GM12878 (cell line): ENCODE measurements around the gene NT5C1A. TPM values are rescaled to one million over a fixed set of nuclear protein-coding genes. Genes with fewer than 3 reads are reported as not detected.

Experiments used
- ATAC-seq: fragments of 200-7000 bp; cut with Tn5 transposase; 3 replicates; pipeline ENCODE4 v1.9.1; 2020; ENCODE audit warnings: mild to moderate bottlenecking, moderate library complexity
- BruUV-seq: library from RNA; stranded (reverse); fragments of 400-500 nt; replicated peaks from 2 replicates; lab custom pipeline; 2021; lab: Mats Ljungman, UMichigan
- CTCF ChIA-PET: fragments of 300-600 bp; sonication (Branson Sonifier 250); formaldehyde crosslinking; extraction: SDS; loops from one replicate; lab custom pipeline; 2021; ENCODE audit warnings: inconsistent platforms; lab: Yijun Ruan, JAX
- POLR2A ChIA-PET: fragments of 350-600 bp; formaldehyde crosslinking; extraction: SDS; loops from one replicate; lab custom pipeline; 2021; ENCODE audit warnings: inconsistent platforms; lab: Charles Lee
- RAD21 ChIA-PET: fragments of 300-600 bp; sonication (Branson Sonifier 250); formaldehyde crosslinking; loops from one replicate; lab custom pipeline; 2023; ENCODE audit warnings: antibody characterized with exemption; ENCODE audit not compliant: unreplicated experiment; lab: Charles Lee
- SMC1A ChIA-PET: fragments of 300-600 bp; sonication (Branson Sonifier 250); formaldehyde crosslinking; loops from one replicate; lab custom pipeline; 2023; ENCODE audit not compliant: unreplicated experiment, uncharacterized antibody; lab: Charles Lee
- DNase-seq: peaks from one replicate; pipeline ENCODE4 v3.0.0-alpha.2; 2011; ENCODE audit warnings: low read depth, low spot score
- FAIRE-seq: peaks from 3 replicates; lab custom pipeline; 2011; peaks lifted over from hg19 to GRCh38; lab: Jason Lieb, UNC
- H2AFZ ChIP-seq: 2 replicates; pipeline ENCODE4 v1.6.0; 2011; ENCODE audit warnings: low read depth, low read length, control low read depth; ENCODE audit not compliant: control insufficient read depth
- H3K27ac ChIP-seq: 2 replicates; pipeline ENCODE4 v1.5.1; 2011; ENCODE audit warnings: control low read depth; ENCODE audit not compliant: control insufficient read depth, insufficient read depth
- H3K27me3 ChIP-seq, 2 experiments: replicated peaks in 1 of 2; 2 replicates each; pipeline versions ENCODE4 v1.6.0 to v1.6.1; 2011; ENCODE audit warnings: low read length in 1 of 2; ENCODE audit not compliant: control insufficient read depth in 2 of 2, insufficient read depth in 2 of 2
- H3K36me3 ChIP-seq, 2 experiments: 2 replicates each; pipeline ENCODE4 v1.5.1; 2011; ENCODE audit warnings: low read length in 1 of 2; ENCODE audit not compliant: control insufficient read depth in 2 of 2, insufficient read depth in 2 of 2
- H3K4me1 ChIP-seq: 2 replicates; pipeline ENCODE4 v1.6.1; 2011; ENCODE audit warnings: mild to moderate bottlenecking, low read length, moderate library complexity, mixed read lengths; ENCODE audit not compliant: control insufficient read depth, insufficient read depth
- H3K4me2 ChIP-seq: 2 replicates; pipeline ENCODE4 v1.6.0; 2011; ENCODE audit warnings: control low read depth; ENCODE audit not compliant: control insufficient read depth, insufficient read depth
- H3K4me3 ChIP-seq: fragments of 200-600 bp; sonication (generic); 2 replicates; pipeline ENCODE4 v1.5.1; 2016
- H3K79me2 ChIP-seq: 2 replicates; pipeline ENCODE4 v1.6.0; 2011; ENCODE audit warnings: low read length; ENCODE audit not compliant: control insufficient read depth, insufficient read depth
- H3K9ac ChIP-seq: 2 replicates; pipeline ENCODE4 v1.8.0; 2011; ENCODE audit warnings: low read length, control low read depth, mixed read lengths; ENCODE audit not compliant: control insufficient read depth, insufficient read depth
- H3K9me3 ChIP-seq: replicated peaks from 3 replicates; pipeline ENCODE4 v1.5.1; 2011; ENCODE audit warnings: mild to moderate bottlenecking, low read length; ENCODE audit not compliant: control insufficient read depth, insufficient read depth
- H4K20me1 ChIP-seq: 2 replicates; pipeline ENCODE4 v1.6.0; 2011; ENCODE audit not compliant: control insufficient read depth, insufficient read depth
- PML ChIP-seq: IDR thresholded peaks from 2 replicates; pipeline ENCODE4 v1.6.1; 2012; ENCODE audit warnings: low read length, inconsistent platforms
- POLR2AphosphoS5 ChIP-seq: IDR thresholded peaks from 2 replicates; pipeline ENCODE4 v1.6.1; 2011; ENCODE audit warnings: mild to moderate bottlenecking, low read length, inconsistent platforms
- SP1 ChIP-seq: IDR thresholded peaks from one replicate; pipeline ENCODE4 v1.6.1; 2011; ENCODE audit warnings: low read depth, low read length
- STAT3 ChIP-seq: IDR thresholded peaks from 2 replicates; pipeline ENCODE4 v1.6.1; 2011; ENCODE audit warnings: low read depth, low read length, improper control_type of control experiment
- YY1 ChIP-seq: IDR thresholded peaks from 2 replicates; pipeline ENCODE4 v1.6.1; 2011; ENCODE audit warnings: low read depth, mild to moderate bottlenecking, low read length
- WGBS: methylation state at CpG from one replicate; pipeline ENCODE4 v1.1.6; 2016; ENCODE audit warnings: low lambda C conversion rate; ENCODE audit not compliant: insufficient replicate concordance, insufficient coverage; ENCODE audit errors: missing lambda C conversion rate; 5-methylcytosine and 5-hydroxymethylcytosine counted together
- in situ Hi-C: fragments of 300-500 bp; cut with MboI; formaldehyde crosslinking; loops from 9 replicates; pipeline ENCODE4 v1.14.3; 2018; ENCODE audit warnings: mixed read lengths
- intact Hi-C: fragments of 100-400 bp; cut with micrococcal nuclease; formaldehyde crosslinking; loops from one replicate; pipeline ENCODE4 v1.14.2; 2022; ENCODE audit not compliant: unreplicated experiment
- polyA plus RNA-seq, 11 experiments: library from polyadenylated mRNA; depleted of rRNA in 4 of 11; unstranded in 6 of 11; stranded (reverse) in 5 of 11; fragments of >200 nt; fragmentation: Nextera tagmentation in 4 of 11; fragmentation: Illumina TruSeq in 1 of 11; extraction: Ambion mirVana in 4 of 11; extraction: Trizol in 1 of 11; gene quantifications; 1 replicate in 1 of 11; 2 replicates in 10 of 11; pipeline versions ENCODE4 v1.2.1 to v1.2.3, GENCODE V29; 2011 to 2016; ENCODE audit warnings: inconsistent platforms in 2 of 11, missing spikeins in 2 of 11, low read depth in 1 of 11
- total RNA-seq, 4 experiments: library from RNA; depleted of rRNA in 3 of 4; stranded (reverse); fragments of >200 nt in 3 of 4; fragmentation: Illumina TruSeq in 1 of 4; extraction: Trizol in 1 of 4; gene quantifications; 2 replicates each; pipeline versions ENCODE4 v1.2.1 to v1.2.3, GENCODE V29; 2013 to 2021
- TF ChIP-seq, protein P1 (sequence below): fragments of 450-650 bp; conservative IDR thresholded peaks from 2 replicates; pipeline ENCODE4 v1.6.1; 2017; ENCODE audit warnings: mild to moderate bottlenecking, moderate library complexity

NT5C1A gene
- total and polyA plus RNA-seq, 10 of the 15 experiments (the other 5 are each of a cell fraction or from before 2014, with no cell fraction given): 0.05 to 0.77 (median 0.22) TPM; not detected in 1

DNA sequence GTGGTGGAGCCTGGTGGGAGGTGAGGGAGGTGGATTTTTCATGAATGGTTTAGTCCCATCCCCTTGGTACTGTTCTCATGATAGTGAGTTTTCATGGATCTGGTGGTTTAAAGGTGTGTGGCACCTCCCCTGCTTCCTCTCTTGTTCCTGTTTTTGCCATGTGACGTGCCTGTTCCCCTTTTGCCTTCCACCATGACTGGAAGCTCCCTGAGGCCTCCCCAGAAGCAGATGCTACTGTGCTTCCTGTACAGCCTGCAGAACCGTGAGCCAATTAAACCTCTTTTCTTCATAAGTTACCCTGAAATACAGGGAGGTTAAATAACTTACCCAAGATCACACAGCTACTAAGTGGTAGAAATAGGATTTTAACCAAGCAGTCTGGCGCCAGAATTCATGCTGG lies 28.2 kb downstream of the NT5C1A start:
- Histone ChIP-seq H3K4me1 (no peaks in the 10 kb centered on the region), H3K9me3 (no peaks in the 10 kb centered on the region), H3K4me3 (no peak overlapping the region), H4K20me1 (no peaks in the 10 kb centered on the region), H3K4me2 (no peak overlapping the region), H3K9ac (no peak overlapping the region), H3K79me2 (no peaks in the 10 kb centered on the region), H2AFZ (no peak overlapping the region), H3K36me3 (no peaks in the 10 kb centered on the region), H3K27me3 (peaks cover 2 to 9% of the 10 kb centered on the region in 2 experiments; a peak in 3 of 4 replicates), H3K27ac (no peak overlapping the region)
- DNase-seq: no peak
- RAD21 ChIA-PET: interaction anchor here (1.9 kb wide), 1 partner anchor 38 kb away, joined by 5 read pairs; no protein-coding TSS in a partner anchor
- WGBS: 23% methylated on average over 3 of the region's 3 CpGs
- POLR2A ChIA-PET: no interaction called here
- in situ Hi-C loops (no loop called here), intact Hi-C loops (no loop called here)
- SMC1A ChIA-PET: interaction anchor here (1.6 kb wide), 1 partner anchor 8 kb away, joined by 3 read pairs; no protein-coding TSS in a partner anchor
- no TSS peak for BruUV-seq
- no peak for ATAC-seq
- FAIRE-seq: no peak
- TF ChIP-seq POLR2AphosphoS5: no peak
- TF ChIP-seq SP1: no peak
- TF ChIP-seq, protein P1, sequence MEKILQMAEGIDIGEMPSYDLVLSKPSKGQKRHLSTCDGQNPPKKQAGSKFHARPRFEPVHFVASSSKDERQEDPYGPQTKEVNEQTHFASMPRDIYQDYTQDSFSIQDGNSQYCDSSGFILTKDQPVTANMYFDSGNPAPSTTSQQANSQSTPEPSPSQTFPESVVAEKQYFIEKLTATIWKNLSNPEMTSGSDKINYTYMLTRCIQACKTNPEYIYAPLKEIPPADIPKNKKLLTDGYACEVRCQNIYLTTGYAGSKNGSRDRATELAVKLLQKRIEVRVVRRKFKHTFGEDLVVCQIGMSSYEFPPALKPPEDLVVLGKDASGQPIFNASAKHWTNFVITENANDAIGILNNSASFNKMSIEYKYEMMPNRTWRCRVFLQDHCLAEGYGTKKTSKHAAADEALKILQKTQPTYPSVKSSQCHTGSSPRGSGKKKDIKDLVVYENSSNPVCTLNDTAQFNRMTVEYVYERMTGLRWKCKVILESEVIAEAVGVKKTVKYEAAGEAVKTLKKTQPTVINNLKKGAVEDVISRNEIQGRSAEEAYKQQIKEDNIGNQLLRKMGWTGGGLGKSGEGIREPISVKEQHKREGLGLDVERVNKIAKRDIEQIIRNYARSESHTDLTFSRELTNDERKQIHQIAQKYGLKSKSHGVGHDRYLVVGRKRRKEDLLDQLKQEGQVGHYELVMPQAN: no peak
- CTCF ChIA-PET: interaction anchor here (1.0 to 4.3 kb wide), 2 partner anchors 11 to 33 kb away, joined by 3 to 24 read pairs; no protein-coding TSS in a partner anchor

DNA sequence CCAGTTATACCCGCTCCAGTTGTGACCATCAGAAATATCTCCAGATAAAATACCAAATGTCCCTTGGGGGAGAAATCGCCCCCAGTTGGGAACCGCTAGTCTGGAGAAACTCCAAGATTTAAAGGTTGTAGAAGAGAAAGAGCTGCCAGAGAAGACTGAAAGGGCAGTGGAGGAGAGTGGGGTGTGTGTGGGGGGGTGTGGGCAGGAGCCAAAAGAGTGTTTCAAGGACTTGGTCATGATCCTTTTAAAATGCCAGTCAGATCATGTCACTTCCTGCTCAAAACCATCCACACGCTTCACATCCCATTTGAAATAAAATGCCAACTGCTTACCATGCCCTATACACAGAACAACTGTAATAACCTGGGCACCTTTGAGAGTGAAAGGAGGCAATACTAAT lies 29.1 kb downstream of the NT5C1A start:
- ChIA-PET RAD21 (interaction anchor here (1.9 kb wide), 1 partner anchor 37 kb away, joined by 5 read pairs; no protein-coding TSS in a partner anchor), CTCF (interaction anchor here (4.3 kb wide), 1 partner anchor 12 kb away, joined by 24 read pairs; no protein-coding TSS in a partner anchor), SMC1A (interaction anchor here (0.7 to 1.6 kb wide), 2 partner anchors 9 to 37 kb away, joined by 3 read pairs; no protein-coding TSS in a partner anchor), POLR2A (no interaction called here)
- Histone ChIP-seq H2AFZ (no peak overlapping the region), H3K4me1 (no peaks in the 10 kb centered on the region), H3K79me2 (no peaks in the 10 kb centered on the region), H3K27ac (no peak overlapping the region), H3K4me2 (no peak overlapping the region), H3K9ac (no peak overlapping the region), H3K4me3 (no peak overlapping the region), H3K9me3 (no peaks in the 10 kb centered on the region), H4K20me1 (no peaks in the 10 kb centered on the region), H3K36me3 (no peaks in the 10 kb centered on the region), H3K27me3 (peaks cover 2 to 17% of the 10 kb centered on the region in 2 experiments; a peak in 3 of 4 replicates)
- DNase-seq (no peak), FAIRE-seq (no peak), ATAC-seq (no peak)
- TF ChIP-seq STAT3 (no peak), PML (no peak), YY1 (no peak)
- intact Hi-C loops: no loop called here
- 55% methylated on average over 4 of the region's 4 CpGs for WGBS
- BruUV-seq: no TSS peak
- in situ Hi-C loops: no loop called here
